ENCODE results near the gene VPS50.

VPS50 gene

GRCh38 chr7:93409324-93409723 is 177.2 kb downstream of the VPS50 start:
- DNase-seq (ENCODE audit: low spot score): no peak

All from Ammon's horn (tissue), 1 donor.